Fibroblast of lung (primary cell): ENCODE data around the gene HOXC5. TPM values are rescaled to one million over a fixed set of nuclear protein-coding genes. Genes with fewer than 3 reads are reported as not detected.

Experiments used
- DNase-seq, 2 donors: peaks; one replicate each; pipeline versions ENCODE4 v3.0.0 to v3.0.0-alpha.2; 2010; ENCODE audit warnings: low read depth in 2 of 2
- H2AFZ ChIP-seq: 2 replicates; pipeline ENCODE4 v1.5.1; 2012; ENCODE audit warnings: low read length, control low read depth, inconsistent platforms
- H3K27ac ChIP-seq: 2 replicates; pipeline ENCODE4 v1.5.1; 2011; ENCODE audit warnings: low read length, control low read depth; ENCODE audit not compliant: insufficient read depth
- H3K27me3 ChIP-seq: 2 replicates; pipeline ENCODE4 v1.5.1; 2011; ENCODE audit warnings: mild to moderate bottlenecking, low read length; ENCODE audit not compliant: control insufficient read depth, insufficient read depth
- H3K36me3 ChIP-seq: 2 replicates; pipeline ENCODE4 v1.5.1; 2011; ENCODE audit warnings: low read length; ENCODE audit not compliant: control insufficient read depth, insufficient read depth
- H3K4me1 ChIP-seq: 2 replicates; pipeline ENCODE4 v1.5.1; 2011; ENCODE audit warnings: low read length; ENCODE audit not compliant: control insufficient read depth, insufficient read depth; ENCODE audit errors: extremely low read depth
- H3K4me2 ChIP-seq: 2 replicates; pipeline ENCODE4 v1.5.1; 2011; ENCODE audit warnings: low read length, control low read depth; ENCODE audit not compliant: insufficient read depth; ENCODE audit errors: extremely low read depth
- H3K4me3 ChIP-seq, 4 experiments: fragments of 200-600 bp in 1 of 4; sonication (generic) in 1 of 4; replicated peaks in 1 of 4; 2 replicates each; pipeline ENCODE4 v1.5.1; 2011 to 2016; ENCODE audit warnings: low read length in 4 of 4, low read depth in 3 of 4, mild to moderate bottlenecking in 3 of 4, control low read depth in 2 of 4, inconsistent platforms in 1 of 4, mixed read lengths in 1 of 4; ENCODE audit not compliant: insufficient read depth in 1 of 4; ENCODE audit errors: control extremely low read depth in 1 of 4
- H3K79me2 ChIP-seq: 2 replicates; pipeline ENCODE4 v1.5.1; 2012; ENCODE audit warnings: mild to moderate bottlenecking, low read length, inconsistent platforms; ENCODE audit not compliant: control insufficient read depth, insufficient read depth
- H3K9ac ChIP-seq: 2 replicates; pipeline ENCODE4 v1.5.1; 2011; ENCODE audit warnings: mild to moderate bottlenecking, low read length, control low read depth; ENCODE audit not compliant: insufficient read depth
- H3K9me3 ChIP-seq: 2 replicates; pipeline ENCODE4 v1.5.1; 2012; ENCODE audit warnings: low read depth, low read length; ENCODE audit not compliant: control insufficient read depth, insufficient read depth
- H4K20me1 ChIP-seq: 2 replicates; pipeline ENCODE4 v1.5.1; 2011; ENCODE audit warnings: low read length; ENCODE audit not compliant: control insufficient read depth, insufficient read depth; ENCODE audit errors: extremely low read depth
- EZH2 ChIP-seq: IDR thresholded peaks from 2 replicates; pipeline ENCODE4 v1.5.1; 2012; ENCODE audit warnings: low read length, control low read depth, mild to moderate bottlenecking; ENCODE audit errors: missing control alignments
- polyA plus RNA-seq, 2 donors: library from polyadenylated mRNA; depleted of rRNA in 1 of 2; stranded (reverse) in 1 of 2; unstranded in 1 of 2; fragments of >200 nt; gene quantifications; 2 replicates each; pipeline ENCODE4 v1.2.1, GENCODE V29; 2011 to 2012; ENCODE audit warnings: missing spikeins in 1 of 2
- total RNA-seq: library from RNA; depleted of rRNA; stranded (reverse); fragments of >200 nt; gene quantifications from 2 replicates; pipeline ENCODE4 v1.2.1, GENCODE V29; 2014
- TF ChIP-seq, protein P1 (sequence below), 2 donors: IDR thresholded peaks in 1 of 2; conservative IDR thresholded peaks in 1 of 2; 1 replicate in 1 of 2; 2 replicates in 1 of 2; pipeline ENCODE4 v1.5.1; 2011 to 2012; ENCODE audit warnings: low read length in 2 of 2, control low read depth in 1 of 2, inconsistent platforms in 1 of 2, low read depth in 1 of 2, mild to moderate bottlenecking in 1 of 2

Gene HOXC5
- total and polyA plus RNA-seq, 2 donors (not counting 1 experiment from before 2014, with no cell fraction given) = under 0.01 to 0.07 TPM

DNA sequence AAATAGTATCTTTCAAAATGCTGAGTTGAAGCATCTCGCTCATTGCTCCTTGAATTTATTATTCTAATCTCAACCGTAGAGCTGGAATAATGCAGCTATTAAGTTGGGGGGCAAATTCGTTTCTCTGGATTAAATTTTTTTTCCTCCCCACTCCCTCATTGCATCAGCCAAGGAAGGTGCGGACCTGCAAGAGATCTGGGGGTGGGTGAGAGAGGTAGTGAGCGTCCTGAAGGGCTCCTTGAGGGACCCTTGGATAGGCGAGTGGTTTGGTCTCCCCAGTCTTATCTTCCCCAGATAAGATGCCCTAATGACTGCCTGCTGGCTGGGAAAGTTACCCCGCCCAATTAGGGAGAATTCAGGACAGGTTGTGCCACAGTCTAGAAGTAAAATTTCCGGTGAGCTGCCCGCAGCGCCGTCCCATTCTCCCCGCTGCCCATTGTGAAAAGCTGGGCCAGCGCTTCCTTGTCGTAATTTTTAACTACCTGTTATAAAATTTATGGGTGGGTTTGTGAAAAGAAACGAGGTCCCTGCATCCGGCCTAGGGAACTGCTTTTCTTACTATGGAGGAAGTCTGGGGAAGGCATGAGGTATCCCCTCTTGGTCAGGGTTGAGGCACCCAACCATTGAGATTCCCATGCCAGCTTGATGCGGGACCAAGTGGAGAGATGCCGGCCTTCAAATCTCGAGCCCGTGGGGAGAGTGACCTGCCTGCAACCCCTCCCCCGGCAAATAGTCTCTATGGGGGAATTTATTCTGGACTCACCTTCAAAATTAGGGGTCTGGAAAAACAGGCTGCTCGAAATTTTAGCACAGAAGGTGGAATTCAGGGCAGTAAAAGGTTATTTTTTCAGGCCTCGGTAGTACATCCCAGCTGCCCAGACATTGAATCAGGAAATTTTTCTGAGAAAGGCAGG is 17.6 kb upstream of the HOXC5 start:
- Histone ChIP-seq H3K4me2 (no peak overlapping the region), H3K79me2 (no peaks in the 10 kb centered on the region), H4K20me1 (no peaks in the 10 kb centered on the region), H3K27ac (no peak overlapping the region), H3K9ac (no peak overlapping the region), H3K36me3 (no peaks in the 10 kb centered on the region), H3K4me1 (no peaks in the 10 kb centered on the region), H2AFZ (no peak overlapping the region), H3K27me3 (peaks cover 52% of the 10 kb centered on the region), H3K9me3 (no peaks in the 10 kb centered on the region), H3K4me3 (no peak overlapping the region)
- TF ChIP-seq, protein P1, sequence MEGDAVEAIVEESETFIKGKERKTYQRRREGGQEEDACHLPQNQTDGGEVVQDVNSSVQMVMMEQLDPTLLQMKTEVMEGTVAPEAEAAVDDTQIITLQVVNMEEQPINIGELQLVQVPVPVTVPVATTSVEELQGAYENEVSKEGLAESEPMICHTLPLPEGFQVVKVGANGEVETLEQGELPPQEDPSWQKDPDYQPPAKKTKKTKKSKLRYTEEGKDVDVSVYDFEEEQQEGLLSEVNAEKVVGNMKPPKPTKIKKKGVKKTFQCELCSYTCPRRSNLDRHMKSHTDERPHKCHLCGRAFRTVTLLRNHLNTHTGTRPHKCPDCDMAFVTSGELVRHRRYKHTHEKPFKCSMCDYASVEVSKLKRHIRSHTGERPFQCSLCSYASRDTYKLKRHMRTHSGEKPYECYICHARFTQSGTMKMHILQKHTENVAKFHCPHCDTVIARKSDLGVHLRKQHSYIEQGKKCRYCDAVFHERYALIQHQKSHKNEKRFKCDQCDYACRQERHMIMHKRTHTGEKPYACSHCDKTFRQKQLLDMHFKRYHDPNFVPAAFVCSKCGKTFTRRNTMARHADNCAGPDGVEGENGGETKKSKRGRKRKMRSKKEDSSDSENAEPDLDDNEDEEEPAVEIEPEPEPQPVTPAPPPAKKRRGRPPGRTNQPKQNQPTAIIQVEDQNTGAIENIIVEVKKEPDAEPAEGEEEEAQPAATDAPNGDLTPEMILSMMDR (conservative IDR thresholded peaks at IDR 0.05 in 1 of 2, IDR thresholded peaks at IDR 0.05 in 1 of 2; ENCODE audit: low read depth in 1 of 2, low read length in 2 of 2) = no peak
- TF ChIP-seq EZH2 = peak; percentile 92
- no peak for DNase-seq

DNA sequence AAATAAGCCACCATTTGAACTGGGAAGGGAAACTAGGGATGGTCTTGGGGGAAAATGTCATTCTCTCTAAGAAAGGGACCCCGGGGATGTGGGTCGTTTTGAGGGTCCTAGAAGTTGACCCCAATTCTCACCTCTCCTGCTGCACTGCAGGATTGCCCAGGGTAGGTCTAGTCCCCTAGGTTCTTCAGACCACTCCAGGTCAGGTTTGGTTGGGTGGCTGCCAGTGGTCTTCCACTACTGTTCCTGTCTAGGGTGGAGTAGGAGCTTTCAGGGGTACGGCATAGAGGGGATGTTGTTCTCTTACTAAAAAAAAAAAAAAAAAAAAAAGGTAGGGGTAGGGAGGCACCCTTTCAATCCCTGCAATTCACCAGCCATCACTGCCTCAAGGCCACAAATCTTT is 16.8 kb upstream of the HOXC5 start:
- peaks cover 47% of the 10 kb centered on the region for H3K27me3 ChIP-seq
- H2AFZ ChIP-seq = no peak overlapping the region
- no peak for DNase-seq
- no peaks in the 10 kb centered on the region for H3K36me3 ChIP-seq
- H3K9me3 ChIP-seq = no peaks in the 10 kb centered on the region
- H3K79me2 ChIP-seq = no peaks in the 10 kb centered on the region
- no peak for TF ChIP-seq EZH2
- TF ChIP-seq, protein P1 (conservative IDR thresholded peaks at IDR 0.05 in 1 of 2, IDR thresholded peaks at IDR 0.05 in 1 of 2; ENCODE audit: low read depth in 1 of 2, low read length in 2 of 2) = no peak
- no peak overlapping the region for H3K27ac ChIP-seq
- H3K9ac ChIP-seq = no peak overlapping the region
- H3K4me1 ChIP-seq = no peaks in the 10 kb centered on the region
- H3K4me2 ChIP-seq = no peak overlapping the region
- no peak overlapping the region for H3K4me3 ChIP-seq
- H4K20me1 ChIP-seq = no peaks in the 10 kb centered on the region

DNA sequence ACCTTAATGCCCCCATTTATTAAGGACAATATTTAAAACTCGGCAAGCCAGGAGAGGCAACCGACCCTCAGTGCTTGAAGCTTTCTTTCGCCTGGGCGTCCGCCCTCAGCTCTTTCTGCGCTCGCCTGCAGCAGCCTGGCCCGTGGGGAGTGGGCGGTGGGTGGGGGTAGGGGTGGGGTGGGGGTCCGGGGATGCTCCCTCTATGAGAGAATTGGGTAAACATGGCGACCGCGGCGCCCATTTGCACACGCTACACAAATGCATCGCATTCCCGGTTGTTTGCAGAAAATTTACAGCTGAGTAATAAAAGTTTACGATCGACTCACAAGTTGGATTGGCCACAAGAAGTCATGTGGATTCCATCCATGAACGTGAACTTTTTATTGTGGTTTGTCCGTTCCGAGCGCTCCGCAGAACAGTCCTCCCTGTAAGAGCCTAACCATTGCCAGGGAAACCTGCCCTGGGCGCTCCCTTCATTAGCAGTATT is 16.3 kb upstream of the HOXC5 start:
- H3K9ac ChIP-seq = no peak overlapping the region
- no peaks in the 10 kb centered on the region for H3K79me2 ChIP-seq
- DNase-seq = peak in 1 of 2 donors; percentile 23
- no peak for TF ChIP-seq EZH2
- TF ChIP-seq, protein P1 (conservative IDR thresholded peaks at IDR 0.05 in 1 of 2, IDR thresholded peaks at IDR 0.05 in 1 of 2; ENCODE audit: low read depth in 1 of 2, low read length in 2 of 2) = no peak
- no peak overlapping the region for H3K4me2 ChIP-seq
- H3K27ac ChIP-seq = no peak overlapping the region
- H2AFZ ChIP-seq = no peak overlapping the region
- no peaks in the 10 kb centered on the region for H4K20me1 ChIP-seq
- H3K27me3 ChIP-seq = peaks cover 43% of the 10 kb centered on the region
- peak overlapping the region in 1 of 4 experiments; percentile 57 for H3K4me3 ChIP-seq
- no peaks in the 10 kb centered on the region for H3K4me1 ChIP-seq
- no peaks in the 10 kb centered on the region for H3K9me3 ChIP-seq
- H3K36me3 ChIP-seq = no peaks in the 10 kb centered on the region
